K562 (cell line): ENCODE measurements around the gene AIF1. TPM values are rescaled to one million over a fixed set of nuclear protein-coding genes. Genes with fewer than 3 reads are reported as not detected.

ENCODE experiments used
- ARID2 ChIP-seq: fragments of 450-650 bp; IDR thresholded peaks from 2 replicates; pipeline ENCODE4 v1.6.1; 2017; ENCODE audit warnings: antibody characterized with exemption, mild to moderate bottlenecking
- CBX5 ChIP-seq: IDR thresholded peaks from 2 replicates; pipeline ENCODE4 v1.6.1; 2014; ENCODE audit warnings: low read depth, borderline replicate concordance
- DEAF1 ChIP-seq: fragments of 450-650 bp; formaldehyde crosslinking; IDR thresholded peaks from 2 replicates; pipeline ENCODE4 v1.4.0; 2020; ENCODE audit warnings: mild to moderate bottlenecking, moderate library complexity
- ETV6 ChIP-seq, 3 experiments: fragments of 150-350 bp in 1 of 3; sonication (generic) in 1 of 3; formaldehyde crosslinking in 1 of 3; IDR thresholded peaks; 2 replicates each; pipeline versions ENCODE4 v1.6.1 to v1.8.0; 2014 to 2022; ENCODE audit warnings: borderline replicate concordance in 2 of 3, low read depth in 2 of 3, antibody characterized with exemption in 1 of 3, low read length in 1 of 3, mild to moderate bottlenecking in 1 of 3, missing genetic modification reagents in 1 of 3
- GABPB2 ChIP-seq: fragments of 250-450 bp; sonication (Bioruptor Pico); conservative IDR thresholded peaks from 2 replicates; pipeline ENCODE4 v1.5.1; 2021; ENCODE audit warnings: mild to moderate bottlenecking
- HDAC3 ChIP-seq: fragments of 450-650 bp; IDR thresholded peaks from 2 replicates; pipeline ENCODE4 v1.6.1; 2018; ENCODE audit warnings: borderline replicate concordance, mild to moderate bottlenecking, moderate library complexity; ENCODE audit not compliant: partially characterized antibody
- HOXB6 ChIP-seq: fragments of 250-450 bp; sonication (Bioruptor Pico); IDR thresholded peaks from 2 replicates; pipeline ENCODE4 v1.5.1; 2022; ENCODE audit warnings: mild to moderate bottlenecking, borderline replicate concordance
- MAZ ChIP-seq, 2 experiments: fragments of 450-650 bp in 1 of 2; sonication (generic) in 1 of 2; formaldehyde crosslinking; IDR thresholded peaks in 1 of 2; conservative IDR thresholded peaks in 1 of 2; 2 replicates each; pipeline versions ENCODE4 v1.4.0 to v1.5.0; 2020; ENCODE audit warnings: mild to moderate bottlenecking in 1 of 2, missing genetic modification reagents in 1 of 2
- PHF8 ChIP-seq: fragments of 200-600 bp; sonication (generic); IDR thresholded peaks from 2 replicates; pipeline ENCODE4 v1.6.1; 2012; ENCODE audit warnings: mixed run types, mild to moderate bottlenecking, inconsistent platforms, low read length, moderate library complexity, borderline replicate concordance
- RREB1 ChIP-seq: fragments of 250-450 bp; sonication (Bioruptor Pico); IDR thresholded peaks from 2 replicates; pipeline ENCODE4 v1.4.0; 2020
- RUNX1 ChIP-seq: sonication (generic); IDR thresholded peaks from 2 replicates; pipeline ENCODE4 v1.6.1; 2016; ENCODE audit warnings: antibody characterized with exemption, low read depth
- SOX6 ChIP-seq: fragments of 450-650 bp; IDR thresholded peaks from 2 replicates; pipeline ENCODE4 v1.6.1; 2014; ENCODE audit warnings: mild to moderate bottlenecking
- TARDBP ChIP-seq: fragments of 450-650 bp; IDR thresholded peaks from 2 replicates; pipeline ENCODE4 v1.6.1; 2016
- ZBTB5 ChIP-seq: fragments of 450-650 bp; IDR thresholded peaks from 2 replicates; pipeline ENCODE4 v1.6.1; 2017; ENCODE audit warnings: antibody characterized with exemption
- ZNF121 ChIP-seq: sonication (generic); formaldehyde crosslinking; conservative IDR thresholded peaks from 2 replicates; pipeline ENCODE4 v1.8.0; 2022; ENCODE audit warnings: missing genetic modification reagents
- ZNF140 ChIP-seq: fragments of 250-450 bp; sonication (Bioruptor Pico); IDR thresholded peaks from 2 replicates; pipeline ENCODE4 v1.8.0; 2021; ENCODE audit warnings: moderate library complexity, mild to moderate bottlenecking, inconsistent platforms
- ZNF217 ChIP-seq: sonication (generic); formaldehyde crosslinking; IDR thresholded peaks from 2 replicates; pipeline ENCODE4 v1.8.0; 2022; ENCODE audit warnings: mild to moderate bottlenecking, missing genetic modification reagents
- ZNF778 ChIP-seq: fragments of 450-650 bp; formaldehyde crosslinking; IDR thresholded peaks from 2 replicates; pipeline ENCODE4 v1.4.0; 2020; ENCODE audit warnings: mild to moderate bottlenecking, moderate library complexity
- polyA plus RNA-seq, 8 experiments: library from polyadenylated mRNA; depleted of rRNA in 4 of 8; stranded (reverse) in 5 of 8; unstranded in 3 of 8; fragments of >200 nt; fragmentation: Nextera tagmentation in 2 of 8; fragmentation: Illumina TruSeq in 1 of 8; extraction: Ambion mirVana in 2 of 8; extraction: Trizol in 1 of 8; gene quantifications; 2 replicates each; pipeline versions ENCODE4 v1.2.1 to v1.2.3, GENCODE V29; 2011 to 2014; ENCODE audit warnings: inconsistent platforms in 1 of 8, missing spikeins in 1 of 8
- total RNA-seq, 7 experiments: library from RNA; depleted of rRNA in 6 of 7; stranded (reverse); fragments of >200 nt in 6 of 7; fragmentation: Illumina TruSeq in 2 of 7; extraction: Trizol in 2 of 7; gene quantifications; 2 replicates each; pipeline versions ENCODE4 v1.2.1 to v1.2.3, GENCODE V29; 2011 to 2021; ENCODE audit warnings: low replicate concordance in 1 of 7

Gene AIF1
- total and polyA plus RNA-seq, 9 of the 15 experiments (the other 6 are each of a cell fraction or from before 2014, with no cell fraction given), result 9.4 to 33.4 (median 19.4) TPM

GRCh38 chr6:31619805-31620585 is 5.0 kb downstream of the AIF1 start (continued):
- no peak; the same call in 1 of the 2 replicates for TF ChIP-seq GABPB2
- no peak for TF ChIP-seq ZNF121 (CRISPR knock-in tag)
- TF ChIP-seq PHF8, result peak; percentile 90
- TF ChIP-seq DEAF1 (CRISPR knock-in tag), result 0 out of 2 replicates have a peak, but pooled peaks have one; percentile 18
- TF ChIP-seq HOXB6 (CRISPR knock-in tag), result peak; percentile 63; the same call in 1 of the 2 replicates
- no peak for TF ChIP-seq ZBTB5
- no peak; a peak in 2 of 4 replicates for TF ChIP-seq MAZ (CRISPR knock-in tag; conservative IDR thresholded peaks at IDR 0.05 in 1 of 2, IDR thresholded peaks at IDR 0.05 in 1 of 2)
- TF ChIP-seq RREB1 (CRISPR knock-in tag), result peak; percentile 95
- TF ChIP-seq ZNF140 (CRISPR knock-in tag), result no peak
- TF ChIP-seq ZNF217 (CRISPR knock-in tag), result no peak
- TF ChIP-seq ETV6 (IDR thresholded peaks at IDR 0.05; ENCODE audit: borderline replicate concordance in 1 of 2, low read depth in 2 of 2, low read length in 1 of 2), result no peak
- TF ChIP-seq ETV6 (CRISPR knock-in tag; IDR thresholded peaks at IDR 0.05; ENCODE audit: borderline replicate concordance), result no peak
- no peak for TF ChIP-seq ARID2
- TF ChIP-seq SOX6, result peak; percentile 56; the same call in 1 of the 2 replicates
- TF ChIP-seq CBX5, result no peak
- no peak for TF ChIP-seq RUNX1
- TF ChIP-seq ZNF778 (CRISPR knock-in tag), result no peak
- TF ChIP-seq HDAC3, result peak; percentile 14
- peak; percentile 79; the same call in 1 of the 2 replicates for TF ChIP-seq TARDBP
